NCI-H146 treated with DMSO at 0.1 percent for 48 hours (cell line): ENCODE measurements around the gene ART5.
"Not testable (repeated sequence)": the region's sequence is repeated elsewhere in the genome, so short reads cannot be mapped to it uniquely, and the experiment has no call there.

Experiments
- DNase-seq: peaks from one replicate; lab custom pipeline; 2025; ENCODE audit not compliant: unreplicated experiment; lab: John Stamatoyannopoulos, UW

Gene ART5

GRCh38 chr11:3623121-3623520 lies 18.7 kb downstream of the ART5 start:
- no peak for DNase-seq

- DNase-seq: no peak
Observed at GRCh38 chr11:3622521-3622920, 19.3 kb downstream of the ART5 start.

DNA sequence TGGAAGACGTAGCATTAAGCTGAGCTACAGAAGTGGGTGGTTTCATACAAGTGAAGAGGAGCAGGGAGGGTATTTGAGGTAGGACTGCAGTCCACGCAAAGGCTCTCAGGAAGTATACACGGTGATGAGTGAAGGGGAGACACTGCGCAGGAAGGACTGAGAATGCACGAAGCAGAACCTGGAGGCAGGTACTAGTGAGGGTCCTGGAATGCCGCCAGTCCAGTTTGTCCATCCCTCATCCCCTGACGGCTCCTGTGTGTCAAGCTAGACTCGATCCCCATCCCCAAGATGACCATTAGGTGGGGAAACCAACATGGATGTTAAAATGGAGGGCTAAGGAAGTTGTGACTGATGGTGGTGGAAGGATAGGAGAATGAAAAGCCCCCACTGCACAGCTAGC lies 23.8 kb downstream of the ART5 start:
- DNase-seq: no peak

- no peak for DNase-seq
Observed at GRCh38 chr11:3616721-3617460, 24.9 kb downstream of the ART5 start.

- DNase-seq: no peak
Observed at GRCh38 chr11:3615998-3616397, 25.8 kb downstream of the ART5 start.

DNA sequence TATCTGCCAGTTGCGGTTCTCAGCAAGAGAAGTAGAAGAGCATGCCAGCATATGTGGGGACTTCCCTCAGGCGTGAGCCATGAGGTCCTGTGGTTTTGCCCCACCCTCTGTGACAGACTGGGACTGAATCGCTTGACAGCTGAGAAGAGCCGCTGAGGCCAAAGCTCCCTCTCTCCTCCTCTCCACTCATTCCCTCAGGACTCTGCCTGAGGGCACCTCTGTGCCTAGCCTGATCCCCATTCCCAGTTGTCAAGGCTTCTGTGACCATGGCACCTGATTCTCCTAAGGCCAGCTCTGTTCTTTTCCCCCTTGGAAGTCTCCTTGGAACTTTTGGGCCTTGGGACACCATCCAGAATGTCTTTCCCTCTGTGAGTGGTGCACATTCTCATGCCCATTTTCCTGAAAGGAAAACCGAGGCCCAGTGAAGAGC lies 27.0 kb downstream of the ART5 start:
- no peak for DNase-seq

DNA sequence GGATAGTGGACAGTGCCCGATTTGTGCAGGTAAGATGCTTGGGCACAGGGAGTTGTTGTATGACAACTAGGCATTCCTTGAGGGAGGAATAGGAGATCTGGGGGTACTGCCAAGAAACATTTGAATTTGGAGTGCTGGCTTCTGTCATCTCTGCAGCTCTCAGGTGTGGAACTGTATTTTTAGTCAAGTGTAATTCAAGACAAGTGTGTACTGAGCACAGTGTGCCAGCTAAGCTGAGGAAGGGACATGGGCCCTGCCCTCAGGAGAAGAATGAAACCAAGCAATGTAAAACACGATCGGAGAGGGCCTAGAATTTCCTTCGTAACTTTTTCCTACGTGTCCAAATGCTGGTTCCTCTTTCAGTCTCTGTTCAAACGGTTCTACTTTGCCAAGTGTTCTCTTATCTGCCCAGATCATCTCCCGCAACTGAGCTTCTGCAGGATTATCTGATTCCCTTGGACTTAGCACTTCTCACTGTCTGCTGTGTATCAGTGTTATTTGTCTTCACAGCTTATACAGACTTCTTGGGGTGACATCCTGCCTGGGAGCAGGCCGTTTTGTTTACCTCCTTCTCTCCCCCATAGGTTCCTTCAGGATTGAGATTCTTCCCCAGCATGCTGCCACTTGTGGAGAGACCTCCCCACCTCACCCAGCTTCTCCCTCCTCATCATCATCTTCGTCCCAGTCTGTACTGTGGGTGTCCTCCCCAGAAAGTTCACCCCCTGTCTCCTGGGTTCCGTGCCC lies 27.6 kb downstream of the ART5 start:
- no peak for DNase-seq

DNA sequence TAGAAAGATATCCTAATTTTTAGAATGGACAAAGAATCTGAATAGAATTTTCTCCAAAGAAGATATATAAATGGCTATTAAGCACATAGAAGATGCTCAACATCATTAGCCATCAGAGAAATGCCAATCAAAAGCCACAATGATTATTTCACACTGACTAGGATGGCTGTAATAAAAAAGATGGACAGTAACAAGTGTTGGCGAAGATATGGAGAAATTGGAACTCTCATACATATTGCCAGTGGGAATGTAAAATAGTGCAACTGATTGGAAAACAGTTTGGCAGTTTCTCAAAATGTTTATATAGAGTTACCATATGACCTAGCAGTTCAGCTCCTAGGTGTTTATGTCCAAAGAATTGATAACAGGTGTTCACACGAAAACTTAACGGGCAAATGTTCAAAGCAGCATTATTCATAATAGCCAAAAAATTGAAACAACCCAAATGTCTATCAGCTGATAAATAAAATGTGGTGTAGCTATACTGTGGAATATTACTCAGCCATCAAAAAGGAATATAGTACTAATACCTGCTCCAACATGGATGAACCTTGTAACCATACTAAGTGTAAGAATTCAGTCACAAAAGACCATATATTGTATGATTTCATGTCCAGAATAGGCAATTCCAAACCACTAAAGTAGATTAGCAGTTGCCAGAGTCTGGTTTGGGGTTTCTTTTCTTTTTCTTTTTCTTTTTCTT lies 29.7 kb downstream of the ART5 start:
- DNase-seq: no peak

DNA sequence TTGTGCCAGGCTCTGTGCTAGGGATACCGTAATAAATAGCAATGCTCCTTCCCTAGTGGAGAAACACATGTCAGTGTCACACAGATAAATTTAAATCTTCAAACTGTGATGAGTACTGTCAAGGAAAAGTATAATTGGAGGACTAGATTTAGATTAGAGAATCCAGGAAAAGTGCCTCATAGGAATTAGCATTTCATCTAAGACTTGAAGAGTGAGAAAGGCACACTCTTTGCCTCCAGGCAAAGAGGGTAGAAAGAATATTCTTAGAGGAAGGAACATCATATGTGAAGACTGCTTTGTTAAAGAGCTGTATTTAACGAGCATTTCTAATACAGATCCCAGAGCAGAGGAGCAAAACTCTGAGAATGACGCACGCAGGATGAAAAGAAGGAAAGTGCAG lies 30.9 kb downstream of the ART5 start:
- DNase-seq: no peak

- DNase-seq: no peak
Observed at GRCh38 chr11:3609416-3610265, 32.2 kb downstream of the ART5 start.

GRCh38 chr11:3605771-3606203 lies 36.0 kb downstream of the ART5 start:
- no peak for DNase-seq

DNA sequence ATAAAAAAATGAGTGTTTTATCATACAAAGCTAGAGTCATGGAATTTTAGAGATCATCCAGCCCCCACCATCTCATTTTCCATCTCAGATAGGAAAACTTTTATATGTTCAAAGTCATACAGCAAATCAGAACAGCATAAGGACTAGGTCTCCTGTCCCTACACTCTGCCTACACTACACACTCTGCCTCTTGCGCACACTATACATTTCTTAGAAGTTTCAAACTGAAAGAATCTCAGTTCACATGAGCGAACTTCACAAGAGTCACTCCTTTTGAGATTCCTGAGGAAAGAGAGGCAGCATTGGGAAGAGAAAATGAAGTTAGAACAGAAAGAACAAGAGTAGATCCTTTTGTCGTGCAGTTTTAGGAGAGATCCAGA lies 36.5 kb downstream of the ART5 start:
- no peak for DNase-seq

GRCh38 chr11:3604167-3604566 lies 37.6 kb downstream of the ART5 start:
- DNase-seq: no peak

DNA sequence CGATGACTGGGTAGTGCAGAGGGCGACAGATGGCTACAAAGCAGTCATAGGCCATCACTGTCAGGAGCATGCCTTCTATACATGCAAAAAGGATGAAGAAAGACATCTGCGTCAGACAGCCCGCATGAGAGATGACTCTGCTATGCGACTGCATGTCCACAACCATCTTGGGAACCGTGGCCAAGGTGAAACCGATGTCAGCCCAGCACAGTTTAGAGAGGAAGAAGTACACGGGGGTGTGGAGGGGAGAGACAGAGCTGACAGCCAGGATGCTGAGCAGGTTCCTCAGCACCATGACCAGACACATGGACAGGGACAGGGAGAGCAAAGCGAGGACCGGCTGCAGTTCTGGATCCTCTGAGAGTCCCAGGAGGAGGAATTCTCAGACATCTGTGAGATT lies 41.6 kb downstream of the ART5 start:
- not testable (repeated sequence) for DNase-seq

GRCh38 chr11:3597743-3598142 lies 44.0 kb downstream of the ART5 start:
- DNase-seq: not testable (repeated sequence)

DNA sequence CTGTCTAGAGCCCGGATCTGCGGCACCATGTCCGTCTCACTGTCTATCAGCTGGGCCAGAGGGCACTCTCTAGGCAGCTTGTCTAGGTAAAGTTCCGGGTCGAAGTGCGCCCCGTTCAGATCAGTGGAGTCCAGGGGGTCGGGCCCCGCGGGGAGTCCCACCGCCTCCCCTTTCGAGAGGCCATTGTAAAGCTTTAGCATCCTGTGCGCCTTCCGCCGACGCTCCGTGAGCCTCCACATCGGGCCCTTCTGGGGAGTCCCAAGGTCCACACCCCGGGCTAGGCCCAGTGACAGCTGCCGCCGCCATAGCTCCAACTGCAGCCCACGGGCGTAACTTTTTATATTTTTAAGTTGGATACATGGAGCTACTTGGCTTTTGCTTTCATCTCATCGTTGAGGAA lies 50.5 kb downstream of the ART5 start:
- not testable (repeated sequence) for DNase-seq

DNA sequence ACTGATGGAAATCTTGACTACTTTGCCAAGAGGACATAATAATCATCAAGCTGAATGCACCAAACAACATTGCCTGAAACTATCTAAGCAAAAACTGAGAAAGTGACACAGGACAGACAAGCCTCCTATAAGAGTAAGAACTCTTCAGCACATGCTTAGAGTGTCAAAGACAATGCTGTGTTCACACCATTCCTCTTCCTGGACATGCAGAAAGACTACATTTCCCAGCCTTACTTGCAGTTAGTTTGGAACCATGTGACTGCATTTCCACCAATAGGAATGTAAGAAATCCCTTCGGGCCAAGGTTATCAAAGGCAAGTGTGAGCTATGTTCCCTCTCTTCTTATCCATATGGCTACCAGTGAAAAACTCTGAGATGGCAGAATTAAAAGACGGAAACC lies 51.6 kb downstream of the ART5 start:
- DNase-seq: not testable (repeated sequence)

DNA sequence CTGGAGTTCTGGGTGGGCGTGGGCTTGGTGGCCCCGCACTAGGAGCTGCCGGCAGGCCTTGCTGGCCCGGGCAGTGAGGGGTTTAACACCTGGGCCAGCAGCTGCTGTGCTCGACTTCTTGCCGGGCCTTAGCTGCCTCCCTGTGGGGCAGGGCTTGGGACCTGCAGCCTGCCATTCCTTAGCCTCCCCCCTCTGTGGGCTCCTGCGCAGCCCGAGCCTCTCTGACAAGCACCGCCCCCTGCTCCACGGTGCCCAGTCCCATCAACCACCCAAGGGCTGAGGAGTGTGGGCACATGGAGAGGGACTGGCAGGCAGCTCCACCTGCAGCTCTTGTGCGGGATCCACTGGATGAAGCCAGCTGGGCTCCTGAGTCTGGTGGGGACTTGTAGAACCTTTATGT lies 53.0 kb downstream of the ART5 start:
- DNase-seq: not testable (repeated sequence)
